Epithelial cell of esophagus (primary cell): Measurements from ENCODE around the gene FBXL5.
A peak's percentile ranks its signal among the peaks of the same experiment; 100 is the strongest.

ENCODE experiments used
- DNase-seq: peaks from one replicate; pipeline ENCODE4 v3.0.0; 2010; ENCODE audit warnings: low read depth
- H3K4me3 ChIP-seq: 2 replicates; pipeline ENCODE4 v1.5.1; 2011; ENCODE audit warnings: mild to moderate bottlenecking, low read length, control low read depth
- TF ChIP-seq, protein P1 (sequence below): IDR thresholded peaks from 2 replicates; pipeline ENCODE4 v1.5.1; 2011; ENCODE audit warnings: low read depth, mild to moderate bottlenecking, low read length, control low read depth, inconsistent platforms; ENCODE audit not compliant: insufficient read depth; ENCODE audit errors: missing control alignments

The FBXL5 gene

DNA sequence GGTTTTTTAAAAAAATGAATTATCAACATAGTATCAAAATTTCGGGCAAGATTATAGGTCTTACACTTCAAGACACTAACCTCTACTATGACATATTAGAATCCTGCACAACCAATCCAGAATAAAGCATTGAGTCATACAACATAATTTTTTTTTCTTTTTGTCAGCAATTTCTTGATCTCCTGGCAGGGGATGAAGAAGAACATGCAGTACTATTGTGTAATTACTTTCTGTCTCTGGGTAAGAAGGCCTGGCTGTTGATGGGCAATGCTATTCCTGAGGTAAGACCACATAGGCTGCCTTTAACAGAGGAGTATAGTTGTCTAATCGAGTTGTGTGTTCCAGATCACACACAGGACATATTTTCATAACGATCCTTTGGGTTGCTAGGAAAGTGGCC lies 67.5 kb downstream of the FBXL5 start:
- DNase-seq, result peak; percentile 13

DNA sequence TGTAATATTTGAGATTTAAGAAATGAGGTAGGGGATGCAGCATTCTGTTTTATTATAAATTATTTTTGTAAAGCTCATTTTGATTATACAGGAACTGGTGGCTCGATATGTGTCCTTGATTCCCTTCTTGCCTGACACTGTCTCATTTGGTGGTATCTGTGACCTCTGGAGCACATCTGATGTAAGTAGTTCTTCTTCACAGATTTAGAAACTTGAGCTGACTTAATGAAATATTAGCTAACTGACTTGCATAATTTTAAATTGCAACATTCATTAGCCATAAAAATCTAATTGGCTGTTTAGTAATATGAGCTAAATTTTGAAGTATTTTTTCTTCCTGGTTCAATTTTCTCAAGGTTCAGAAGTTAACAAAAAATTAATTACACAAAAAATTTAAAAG lies 69.1 kb downstream of the FBXL5 start:
- TF ChIP-seq, protein P1, sequence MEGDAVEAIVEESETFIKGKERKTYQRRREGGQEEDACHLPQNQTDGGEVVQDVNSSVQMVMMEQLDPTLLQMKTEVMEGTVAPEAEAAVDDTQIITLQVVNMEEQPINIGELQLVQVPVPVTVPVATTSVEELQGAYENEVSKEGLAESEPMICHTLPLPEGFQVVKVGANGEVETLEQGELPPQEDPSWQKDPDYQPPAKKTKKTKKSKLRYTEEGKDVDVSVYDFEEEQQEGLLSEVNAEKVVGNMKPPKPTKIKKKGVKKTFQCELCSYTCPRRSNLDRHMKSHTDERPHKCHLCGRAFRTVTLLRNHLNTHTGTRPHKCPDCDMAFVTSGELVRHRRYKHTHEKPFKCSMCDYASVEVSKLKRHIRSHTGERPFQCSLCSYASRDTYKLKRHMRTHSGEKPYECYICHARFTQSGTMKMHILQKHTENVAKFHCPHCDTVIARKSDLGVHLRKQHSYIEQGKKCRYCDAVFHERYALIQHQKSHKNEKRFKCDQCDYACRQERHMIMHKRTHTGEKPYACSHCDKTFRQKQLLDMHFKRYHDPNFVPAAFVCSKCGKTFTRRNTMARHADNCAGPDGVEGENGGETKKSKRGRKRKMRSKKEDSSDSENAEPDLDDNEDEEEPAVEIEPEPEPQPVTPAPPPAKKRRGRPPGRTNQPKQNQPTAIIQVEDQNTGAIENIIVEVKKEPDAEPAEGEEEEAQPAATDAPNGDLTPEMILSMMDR, result no peak
- no peak for DNase-seq
- H3K4me3 ChIP-seq, result no peak overlapping the region

More for the DNA sequence above, 67.5 kb downstream of the FBXL5 start:
- TF ChIP-seq, protein P1, result no peak
- H3K4me3 ChIP-seq, result no peak overlapping the region

DNA sequence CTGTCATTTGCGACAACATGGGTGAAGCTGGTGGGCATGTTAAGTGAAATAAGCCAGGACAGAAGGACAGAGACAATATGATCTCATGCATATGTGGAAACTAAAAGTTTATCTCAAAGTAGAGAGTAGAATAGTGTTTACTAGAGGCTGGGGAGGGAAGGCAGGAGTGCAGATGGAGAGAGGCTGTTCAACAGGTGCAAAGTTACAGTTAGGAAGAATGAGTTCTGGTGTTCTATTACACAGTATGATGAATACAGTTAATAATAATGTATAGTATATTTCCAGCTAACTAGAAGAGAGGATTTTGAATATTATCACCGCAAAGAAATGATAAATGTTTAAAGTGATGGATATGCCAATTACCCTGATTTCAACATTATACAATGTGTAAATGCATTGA lies 69.8 kb downstream of the FBXL5 start:
- no peak overlapping the region for H3K4me3 ChIP-seq
- DNase-seq, result no peak
- TF ChIP-seq, protein P1, result no peak

DNA sequence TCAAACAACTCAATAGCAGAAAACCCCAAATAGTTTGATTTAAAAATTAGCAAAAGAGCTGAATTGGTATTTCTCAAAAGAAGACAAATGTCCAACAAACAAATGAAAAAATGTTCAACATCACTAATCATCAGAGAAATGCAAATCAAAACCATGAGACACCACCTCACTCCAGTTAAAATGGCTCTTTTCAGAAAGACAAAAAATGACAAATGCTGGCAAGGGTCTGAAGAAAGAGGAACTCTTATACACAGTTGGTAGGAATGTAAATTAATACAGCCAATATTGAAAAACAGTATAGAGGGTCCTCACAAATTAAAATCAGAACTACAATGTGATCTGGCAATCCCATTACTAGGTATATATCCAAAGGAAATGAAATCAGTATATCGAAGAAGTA lies 70.4 kb downstream of the FBXL5 start:
- TF ChIP-seq, protein P1, result no peak
- no peak overlapping the region for H3K4me3 ChIP-seq
- DNase-seq, result no peak

DNA sequence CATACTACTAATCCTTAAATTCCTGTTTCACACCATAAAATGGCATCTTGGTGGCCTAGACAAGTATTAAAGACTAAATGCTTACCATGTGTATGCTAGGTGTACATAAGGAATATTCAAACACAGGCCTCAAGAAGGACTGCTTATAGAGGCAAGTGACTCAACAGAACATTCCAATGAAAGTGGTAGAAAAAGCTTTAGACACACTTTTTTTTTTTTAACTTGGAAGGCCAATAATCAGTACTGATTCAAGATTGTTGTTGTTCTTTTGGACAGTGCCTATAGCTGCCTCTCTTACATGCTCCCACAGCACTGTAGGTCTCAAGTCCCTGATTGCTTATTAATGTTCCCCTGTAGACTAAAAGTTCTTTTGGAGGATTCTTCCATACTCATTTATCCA lies 77.6 kb downstream of the FBXL5 start:
- TF ChIP-seq, protein P1, result no peak
- no peak overlapping the region for H3K4me3 ChIP-seq
- no peak for DNase-seq

DNA sequence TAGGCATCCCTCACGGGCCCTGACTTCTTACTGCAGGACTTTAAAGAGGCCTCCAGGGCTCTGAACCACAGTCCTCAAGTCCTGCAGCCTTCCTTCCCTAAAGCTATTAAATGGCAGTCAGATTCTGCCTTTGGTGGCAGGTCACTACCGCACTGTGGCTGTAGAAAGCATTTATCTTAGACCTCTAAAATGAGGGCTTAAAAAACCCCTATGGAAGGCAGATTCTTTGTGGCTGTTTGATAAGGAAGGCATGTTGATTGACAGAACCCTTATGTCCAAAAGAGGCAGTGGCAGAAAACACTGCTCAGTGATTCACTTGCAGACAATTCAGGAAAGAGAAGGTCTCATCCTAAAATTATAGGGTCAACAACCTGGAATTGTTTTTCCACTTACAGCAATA lies 79.2 kb downstream of the FBXL5 start:
- no peak overlapping the region for H3K4me3 ChIP-seq
- TF ChIP-seq, protein P1, result no peak
- DNase-seq, result no peak

DNA sequence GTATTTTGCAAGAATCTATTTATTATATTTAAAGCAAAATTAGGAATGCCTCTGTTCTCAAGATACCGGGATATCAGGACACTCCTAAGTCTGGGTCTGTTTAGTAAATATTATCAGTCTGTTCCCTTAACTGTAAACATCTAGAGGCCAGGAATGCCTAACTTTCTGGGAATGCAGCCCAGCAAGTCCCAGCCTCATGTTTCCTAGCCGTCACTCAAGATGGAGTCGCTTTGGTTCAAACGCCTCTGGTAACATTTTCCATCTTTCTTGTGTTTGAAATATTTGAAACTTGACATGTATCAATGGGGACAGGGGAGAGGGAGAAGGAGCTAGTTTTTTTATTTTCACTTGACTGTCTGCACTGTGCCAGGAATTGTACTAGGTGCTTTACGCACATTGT lies 85.4 kb downstream of the FBXL5 start:
- TF ChIP-seq, protein P1, result no peak
- DNase-seq, result no peak
- no peak overlapping the region for H3K4me3 ChIP-seq
